ENCODE data around the gene TCFL5. TPM values are rescaled to one million over a fixed set of nuclear protein-coding genes. Genes with fewer than 3 reads are reported as not detected.

The TCFL5 gene
- total RNA-seq, 6 donors from 2014 or later: 2.1 to 9.6 (median 7.1) TPM

- no peak for ATAC-seq (ENCODE audit: low FRiP score in 2 of 2)
- Histone ChIP-seq H3K4me3 (peak within 1 kb of the TSS in 3 of 4 donors; percentile 27 to 29 (median 28)), H3K4me1 (peaks cover 33 to 60% (median 40%) of the 10 kb centered on the region in 4 donors), H3K36me3 (peaks cover 8 to 20% (median 17%) of the 10 kb centered on the region in 4 donors), H3K27ac (no peak within 1 kb of the TSS), H3K9me3 (no peaks in the 10 kb centered on the region), H3K27me3 (peaks cover 0 to 46% (median 33%) of the 10 kb centered on the region in 4 donors)
- no peak for TF ChIP-seq POLR2A (IDR thresholded peaks at IDR 0.05)
- TF ChIP-seq EP300 (IDR thresholded peaks at IDR 0.05): no peak
- TF ChIP-seq CTCF (IDR thresholded peaks at IDR 0.05): no peak
- no peak for TF ChIP-seq POLR2AphosphoS5 (IDR thresholded peaks at IDR 0.05)
- peak in 1 of 2 donors; percentile 85 for DNase-seq
- 13 to 100% methylated on average over 1 to 35 of the region's 108 CpGs for WGBS, 2 donors
These were observed 44.4 kb downstream of the TCFL5 start, which contains the start of gene COL9A3 for GRCh38 chr20:62816884-62817873. Gene COL9A3 (plus strand): TSS chr20:62817050. CDS start chr20:62817065, 15 bp downstream.

GRCh38 chr20:62816031-62816883 lies 45.4 kb downstream of the TCFL5 start:
- DNase-seq: peak in 1 of 2 donors; percentile 85
- no peak overlapping the region for H3K27ac ChIP-seq
- peak overlapping the region in 3 of 4 donors; percentile 27 to 29 (median 28) for H3K4me3 ChIP-seq
- H3K36me3 ChIP-seq: peaks cover 17 to 30% (median 26%) of the 10 kb centered on the region in 4 donors
- H3K27me3 ChIP-seq: peaks cover 0 to 46% (median 33%) of the 10 kb centered on the region in 4 donors
- TF ChIP-seq POLR2A (IDR thresholded peaks at IDR 0.05) (no peak), POLR2AphosphoS5 (IDR thresholded peaks at IDR 0.05) (no peak), CTCF (IDR thresholded peaks at IDR 0.05) (no peak), EP300 (IDR thresholded peaks at IDR 0.05) (no peak)
- 3 to 11% methylated on average over 4 to 41 of the region's 57 CpGs for WGBS, 2 donors
- no peaks in the 10 kb centered on the region for H3K9me3 ChIP-seq
- ATAC-seq (ENCODE audit: low FRiP score in 2 of 2): no peak
- H3K4me1 ChIP-seq: peaks cover 33 to 60% (median 40%) of the 10 kb centered on the region in 4 donors

- no peak for TF ChIP-seq CTCF (IDR thresholded peaks at IDR 0.05)
- TF ChIP-seq POLR2A (IDR thresholded peaks at IDR 0.05): no peak
- no peak for TF ChIP-seq POLR2AphosphoS5 (IDR thresholded peaks at IDR 0.05)
- TF ChIP-seq EP300 (IDR thresholded peaks at IDR 0.05): no peak
- Histone ChIP-seq H3K4me3 (no peak overlapping the region), H3K27me3 (peaks cover 0 to 46% (median 33%) of the 10 kb centered on the region in 4 donors), H3K36me3 (peaks cover 24 to 39% (median 36%) of the 10 kb centered on the region in 4 donors), H3K27ac (no peak overlapping the region), H3K4me1 (peaks cover 33 to 60% (median 40%) of the 10 kb centered on the region in 4 donors), H3K9me3 (no peaks in the 10 kb centered on the region)
- whole genome bisulfite sequencing, 2 donors: 24 to 32% methylated on average over 21 of the region's 24 CpGs
- DNase-seq (peak in 1 of 2 donors; percentile 50), ATAC-seq (ENCODE audit: low FRiP score in 2 of 2) (peak in 1 of 2 donors; percentile 29)
These were observed 46.3 kb downstream of the TCFL5 start for GRCh38 chr20:62815066-62815991.

GRCh38 chr20:62814709-62815065 lies 46.9 kb downstream of the TCFL5 start:
- peak in 1 of 2 donors; percentile 74 for DNase-seq
- Histone ChIP-seq H3K27me3 (peaks cover 0 to 46% (median 33%) of the 10 kb centered on the region in 4 donors), H3K9me3 (no peaks in the 10 kb centered on the region), H3K4me3 (no peak overlapping the region), H3K27ac (no peak overlapping the region), H3K4me1 (peaks cover 33 to 56% (median 40%) of the 10 kb centered on the region in 4 donors), H3K36me3 (peaks cover 27 to 45% (median 42%) of the 10 kb centered on the region in 4 donors)
- ATAC-seq (ENCODE audit: low FRiP score in 2 of 2): no peak
- 64 to 66% methylated on average over 10 to 12 of the region's 12 CpGs for WGBS, 2 donors
- TF ChIP-seq CTCF (IDR thresholded peaks at IDR 0.05) (no peak), POLR2AphosphoS5 (IDR thresholded peaks at IDR 0.05) (no peak), POLR2A (IDR thresholded peaks at IDR 0.05) (no peak), EP300 (IDR thresholded peaks at IDR 0.05) (no peak)
